RWPE2 (cell line): Measurements from ENCODE around the gene TFDP3.

Source experiments
- ATAC-seq: fragments of 200-7000 bp; cut with Tn5 transposase; 3 replicates; pipeline ENCODE4 v1.9.1; 2021; ENCODE audit warnings: low read depth
- DNase-seq: peaks from one replicate; pipeline ENCODE4 v3.0.0-alpha.2; 2020; ENCODE audit warnings: low spot score
- H3K27ac ChIP-seq: fragments of 450-650 bp; 2 replicates; pipeline ENCODE4 v1.5.1; 2017; ENCODE audit warnings: mild to moderate bottlenecking; ENCODE audit not compliant: poor library complexity, severe bottlenecking
- H3K27me3 ChIP-seq: fragments of 250-450 bp; sonication (Bioruptor Pico); 2 replicates; pipeline ENCODE4 v1.5.1; 2021; ENCODE audit warnings: mild to moderate bottlenecking, moderate library complexity; ENCODE audit not compliant: insufficient read depth, poor library complexity, severe bottlenecking
- H3K36me3 ChIP-seq: fragments of 250-450 bp; sonication (Bioruptor Pico); 2 replicates; pipeline ENCODE4 v1.5.1; 2020; ENCODE audit warnings: low read depth, mild to moderate bottlenecking, moderate library complexity
- H3K4me1 ChIP-seq: fragments of 250-450 bp; sonication (Bioruptor Pico); 2 replicates; pipeline ENCODE4 v1.5.1; 2021; ENCODE audit warnings: mild to moderate bottlenecking, moderate library complexity; ENCODE audit not compliant: insufficient read depth, poor library complexity, severe bottlenecking
- H3K4me3 ChIP-seq: fragments of 250-450 bp; sonication (Bioruptor Pico); 2 replicates; pipeline ENCODE4 v1.5.1; 2021; ENCODE audit warnings: mild to moderate bottlenecking, moderate library complexity; ENCODE audit not compliant: severe bottlenecking
- H3K9me3 ChIP-seq: fragments of 250-450 bp; sonication (Bioruptor Pico); 2 replicates; pipeline ENCODE4 v1.5.1; 2021; ENCODE audit warnings: mild to moderate bottlenecking, moderate library complexity; ENCODE audit not compliant: severe bottlenecking
- TF ChIP-seq, protein P1 (sequence below): fragments of 450-650 bp; IDR thresholded peaks from one replicate; pipeline ENCODE4 v1.5.1; 2017; ENCODE audit warnings: mild to moderate bottlenecking, moderate library complexity; ENCODE audit not compliant: poor library complexity, severe bottlenecking

Gene TFDP3

GRCh38 chrX:133251204-133251603 is 33.0 kb upstream of the TFDP3 start:
- Histone ChIP-seq H3K27me3 (no peaks in the 10 kb centered on the region), H3K36me3 (no peaks in the 10 kb centered on the region), H3K9me3 (no peaks in the 10 kb centered on the region), H3K27ac (no peak overlapping the region), H3K4me3 (no peak overlapping the region), H3K4me1 (no peaks in the 10 kb centered on the region)
- TF ChIP-seq, protein P1, sequence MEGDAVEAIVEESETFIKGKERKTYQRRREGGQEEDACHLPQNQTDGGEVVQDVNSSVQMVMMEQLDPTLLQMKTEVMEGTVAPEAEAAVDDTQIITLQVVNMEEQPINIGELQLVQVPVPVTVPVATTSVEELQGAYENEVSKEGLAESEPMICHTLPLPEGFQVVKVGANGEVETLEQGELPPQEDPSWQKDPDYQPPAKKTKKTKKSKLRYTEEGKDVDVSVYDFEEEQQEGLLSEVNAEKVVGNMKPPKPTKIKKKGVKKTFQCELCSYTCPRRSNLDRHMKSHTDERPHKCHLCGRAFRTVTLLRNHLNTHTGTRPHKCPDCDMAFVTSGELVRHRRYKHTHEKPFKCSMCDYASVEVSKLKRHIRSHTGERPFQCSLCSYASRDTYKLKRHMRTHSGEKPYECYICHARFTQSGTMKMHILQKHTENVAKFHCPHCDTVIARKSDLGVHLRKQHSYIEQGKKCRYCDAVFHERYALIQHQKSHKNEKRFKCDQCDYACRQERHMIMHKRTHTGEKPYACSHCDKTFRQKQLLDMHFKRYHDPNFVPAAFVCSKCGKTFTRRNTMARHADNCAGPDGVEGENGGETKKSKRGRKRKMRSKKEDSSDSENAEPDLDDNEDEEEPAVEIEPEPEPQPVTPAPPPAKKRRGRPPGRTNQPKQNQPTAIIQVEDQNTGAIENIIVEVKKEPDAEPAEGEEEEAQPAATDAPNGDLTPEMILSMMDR, result no peak
- DNase-seq, result no peak
- no peak for ATAC-seq

- no peak for DNase-seq
These were observed 32.3 kb upstream of the TFDP3 start for GRCh38 chrX:133250184-133251100.

DNA sequence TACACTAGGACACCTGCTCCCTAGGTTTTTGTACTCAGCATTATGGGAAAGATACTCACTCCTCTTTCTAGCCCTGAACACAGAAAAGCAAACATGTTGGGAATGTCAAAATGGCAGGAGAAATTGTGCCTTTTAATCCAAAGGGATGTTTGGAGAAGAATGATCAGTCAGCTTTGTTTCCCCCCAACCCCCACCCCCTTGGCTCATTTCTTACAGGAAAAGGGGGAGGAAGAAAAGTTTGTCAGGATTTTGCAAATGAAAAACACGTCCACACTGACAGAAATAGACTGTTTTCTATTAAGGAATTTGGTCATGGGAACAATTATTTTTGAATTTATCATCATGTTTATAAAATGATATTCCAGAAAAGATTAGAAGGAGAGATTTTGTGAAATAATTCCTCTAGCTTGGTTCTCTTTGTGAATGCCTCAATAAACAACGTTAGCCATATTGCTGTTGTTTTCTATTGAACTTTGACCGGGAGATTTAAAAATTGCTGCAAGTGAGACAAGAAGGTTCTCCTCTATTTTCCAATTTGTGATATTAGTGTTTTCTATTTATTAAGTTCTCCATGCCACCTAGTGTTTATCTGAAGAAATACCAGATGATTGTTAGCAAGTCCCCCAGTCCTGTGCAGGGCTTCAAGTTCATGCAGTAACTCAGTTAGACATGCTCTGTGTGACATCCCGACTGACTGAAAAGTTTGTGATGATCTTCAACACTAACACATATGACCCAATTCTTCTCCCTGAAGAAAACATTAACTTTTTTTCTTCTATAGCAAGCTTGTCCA is 31.3 kb upstream of the TFDP3 start:
- no peak overlapping the region for H3K4me3 ChIP-seq
- no peaks in the 10 kb centered on the region for H3K27me3 ChIP-seq
- H3K4me1 ChIP-seq, result no peaks in the 10 kb centered on the region
- no peaks in the 10 kb centered on the region for H3K9me3 ChIP-seq
- no peak overlapping the region for H3K27ac ChIP-seq
- no peak for DNase-seq
- ATAC-seq, result no peak
- TF ChIP-seq, protein P1, result peak; percentile 29
- H3K36me3 ChIP-seq, result no peaks in the 10 kb centered on the region

More at GRCh38 chrX:133250184-133251100, 32.3 kb upstream of the TFDP3 start:
- TF ChIP-seq, protein P1, result no peak
- Histone ChIP-seq H3K4me3 (no peak overlapping the region), H3K36me3 (no peaks in the 10 kb centered on the region), H3K4me1 (no peaks in the 10 kb centered on the region), H3K9me3 (no peaks in the 10 kb centered on the region), H3K27ac (no peak overlapping the region), H3K27me3 (no peaks in the 10 kb centered on the region)
- no peak for ATAC-seq

DNA sequence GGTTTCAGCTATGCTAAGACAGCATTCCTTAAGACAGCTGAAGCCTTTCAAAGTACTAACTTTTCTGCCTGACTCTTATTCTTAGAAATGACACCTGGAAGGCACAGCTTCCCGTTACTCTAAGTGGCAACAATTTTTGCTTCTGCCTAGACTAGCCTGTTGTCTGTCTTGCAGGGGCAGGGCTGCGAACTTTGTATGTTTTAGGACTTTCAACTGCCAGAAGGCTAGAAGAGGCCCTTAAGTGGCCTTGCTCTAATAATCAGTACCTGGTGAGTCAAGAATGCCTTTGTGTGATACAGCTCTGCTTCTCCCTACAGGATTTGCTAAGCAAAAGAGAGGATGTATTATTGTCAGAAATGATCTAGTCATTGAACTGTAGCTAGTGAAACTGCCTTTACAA is 30.0 kb upstream of the TFDP3 start:
- Histone ChIP-seq H3K9me3 (no peaks in the 10 kb centered on the region), H3K4me1 (no peaks in the 10 kb centered on the region), H3K27me3 (no peaks in the 10 kb centered on the region), H3K27ac (no peak overlapping the region), H3K36me3 (no peaks in the 10 kb centered on the region), H3K4me3 (no peak overlapping the region)
- TF ChIP-seq, protein P1, result no peak
- DNase-seq (no peak), ATAC-seq (no peak)
